ENCODE measurements around the gene SLC6A15.

GRCh38 chr12:84810611-84811010, 102.0 kb downstream of the SLC6A15 start:
- TF ChIP-seq POLR2AphosphoS5 (IDR thresholded peaks at IDR 0.05; ENCODE audit: low read depth, low read length) (no peak), POLR2A (IDR thresholded peaks at IDR 0.05; ENCODE audit: low read depth, low read length) (no peak), TAF1 (IDR thresholded peaks at IDR 0.05; ENCODE audit: low read depth, low read length) (no peak), SPI1 (IDR thresholded peaks at IDR 0.05; ENCODE audit: low read depth, low read length) (no peak), PAX5 (IDR thresholded peaks at IDR 0.05; ENCODE audit: insufficient read depth, low read length, severe bottlenecking) (no peak), POU2F2 (IDR thresholded peaks at IDR 0.05; ENCODE audit: low read depth, low read length) (no peak)

Data from GM12891 (cell line).